ENCODE results near the gene NR2C2AP. TPM values are rescaled to one million over a fixed set of nuclear protein-coding genes. Genes with fewer than 3 reads are reported as not detected.
A peak's percentile ranks its signal among the peaks of the same experiment; 100 is the strongest.
"Not testable (repeated sequence)": the region's sequence is repeated elsewhere in the genome, so short reads cannot be mapped to it uniquely, and the experiment has no call there.

The NR2C2AP gene
- total RNA-seq, 1 donor from 2014 or later, result 14.8 TPM

DNA sequence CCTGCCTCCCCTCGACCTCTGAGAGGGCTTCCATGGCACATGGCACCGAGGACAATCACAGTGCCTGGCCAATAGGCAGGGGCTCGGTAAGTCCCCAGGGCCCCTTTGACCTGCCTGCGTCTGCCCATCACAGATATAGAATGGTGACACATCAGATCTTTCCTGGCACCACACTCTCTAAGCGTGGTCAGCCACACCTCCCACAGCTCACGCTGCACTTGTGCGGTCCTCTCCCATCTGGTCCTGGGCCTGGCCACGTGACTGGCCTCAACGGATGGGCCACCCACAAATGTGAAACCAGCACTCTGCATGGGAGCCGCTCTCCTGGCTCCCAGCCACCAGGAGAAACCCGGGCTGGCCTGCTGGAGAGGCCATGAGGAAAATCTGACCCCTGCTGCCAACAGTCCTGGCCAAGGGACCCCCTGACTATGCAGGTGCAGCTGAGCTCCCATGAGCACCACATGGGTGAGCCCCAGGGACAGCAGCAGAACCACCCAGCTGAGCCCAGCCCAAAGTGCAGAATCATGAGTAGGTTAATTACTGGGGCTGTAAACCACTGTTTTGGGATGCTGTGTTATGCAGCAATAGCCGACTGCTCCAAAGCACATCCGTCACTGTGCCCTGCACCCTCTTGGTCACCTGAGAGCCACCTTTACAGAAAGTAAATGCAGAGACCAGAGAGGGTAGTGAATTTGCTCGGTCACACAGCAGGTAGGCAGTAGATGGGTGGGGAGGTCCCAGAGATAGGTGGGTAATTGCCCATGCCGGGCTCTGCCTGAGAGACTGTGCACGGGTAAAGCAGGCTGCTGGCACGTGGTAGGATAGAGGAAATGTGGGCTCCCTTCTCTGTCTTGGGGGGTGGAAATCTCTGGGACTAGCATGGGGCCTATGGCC, 23.4 kb downstream of the NR2C2AP start:
- no peak for ATAC-seq

DNA sequence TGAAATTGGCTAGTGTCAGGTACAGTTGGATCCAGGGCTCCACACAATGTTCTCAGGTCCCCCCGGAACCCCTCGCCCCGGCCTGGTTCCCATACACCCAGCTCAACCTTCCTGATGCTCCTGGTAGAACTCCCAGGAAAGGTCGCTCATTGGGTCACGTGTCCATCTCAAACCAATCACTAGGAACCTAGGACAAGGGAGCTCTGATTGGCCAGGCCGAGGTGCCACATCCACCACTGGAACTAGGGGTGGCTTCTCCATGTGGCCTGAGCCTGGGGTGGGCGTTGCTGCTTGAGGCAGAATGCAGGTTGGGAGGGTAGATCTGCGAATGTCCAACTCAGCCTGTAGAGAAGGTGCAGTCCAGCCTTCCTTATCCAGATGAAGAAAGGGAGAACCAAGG, 26.3 kb downstream of the NR2C2AP start:
- no peak for ATAC-seq

DNA sequence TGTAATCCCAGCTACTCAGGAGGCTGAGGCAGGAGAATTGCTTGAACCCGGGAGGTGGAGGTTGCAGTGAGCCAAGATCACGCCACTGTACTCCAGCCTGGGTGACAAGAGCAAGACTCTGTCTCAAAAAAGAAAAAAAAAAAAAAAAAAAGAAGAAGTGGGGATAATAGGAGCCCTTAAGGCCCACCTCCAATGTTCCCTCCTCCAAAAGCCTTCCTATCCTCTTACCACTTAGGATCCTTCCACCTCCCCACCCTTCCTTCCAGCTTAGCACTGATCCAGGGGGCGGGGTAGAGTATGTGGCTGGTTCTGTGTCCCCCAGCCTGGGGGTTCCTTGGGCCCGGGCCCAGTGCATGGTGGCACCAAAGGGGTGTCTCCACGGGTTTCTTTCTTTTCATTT, 30.0 kb downstream of the NR2C2AP start:
- ATAC-seq, result not testable (repeated sequence)

DNA sequence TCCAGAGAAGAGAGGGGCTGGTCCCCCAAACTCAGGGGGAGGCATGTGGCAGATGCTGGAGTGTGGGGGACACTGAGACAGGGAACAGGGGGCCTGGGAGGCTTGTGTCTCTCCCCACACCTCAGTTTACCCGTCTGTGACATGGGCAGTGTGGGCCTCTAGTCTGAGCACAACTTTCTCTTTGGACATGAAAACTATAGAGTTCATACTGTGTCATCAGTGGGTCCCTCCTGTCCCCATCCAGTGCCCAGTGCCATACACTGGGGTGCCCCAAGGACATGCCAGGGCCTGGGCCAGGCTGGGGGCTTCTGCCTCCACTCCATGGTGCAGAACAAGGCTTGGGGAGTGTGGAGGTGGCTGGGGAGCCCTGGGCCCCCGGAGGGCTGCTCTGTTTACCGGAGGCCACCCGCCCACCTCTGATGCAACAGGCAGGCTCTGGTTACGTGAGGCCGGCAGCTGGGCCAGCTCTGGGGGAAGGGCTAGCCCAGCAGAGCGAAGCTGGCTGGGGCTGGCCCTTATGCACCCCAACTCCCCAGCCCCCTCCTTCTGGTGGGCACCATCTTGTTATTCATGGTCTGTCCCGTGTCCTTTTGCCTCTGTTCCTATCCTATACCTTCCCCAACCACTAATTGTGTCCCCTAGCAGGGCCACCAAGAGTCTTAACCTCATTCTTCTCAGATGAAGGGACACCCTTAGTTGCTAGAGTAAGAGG, 31.2 kb downstream of the NR2C2AP start:
- peak; percentile 5 for ATAC-seq

DNA sequence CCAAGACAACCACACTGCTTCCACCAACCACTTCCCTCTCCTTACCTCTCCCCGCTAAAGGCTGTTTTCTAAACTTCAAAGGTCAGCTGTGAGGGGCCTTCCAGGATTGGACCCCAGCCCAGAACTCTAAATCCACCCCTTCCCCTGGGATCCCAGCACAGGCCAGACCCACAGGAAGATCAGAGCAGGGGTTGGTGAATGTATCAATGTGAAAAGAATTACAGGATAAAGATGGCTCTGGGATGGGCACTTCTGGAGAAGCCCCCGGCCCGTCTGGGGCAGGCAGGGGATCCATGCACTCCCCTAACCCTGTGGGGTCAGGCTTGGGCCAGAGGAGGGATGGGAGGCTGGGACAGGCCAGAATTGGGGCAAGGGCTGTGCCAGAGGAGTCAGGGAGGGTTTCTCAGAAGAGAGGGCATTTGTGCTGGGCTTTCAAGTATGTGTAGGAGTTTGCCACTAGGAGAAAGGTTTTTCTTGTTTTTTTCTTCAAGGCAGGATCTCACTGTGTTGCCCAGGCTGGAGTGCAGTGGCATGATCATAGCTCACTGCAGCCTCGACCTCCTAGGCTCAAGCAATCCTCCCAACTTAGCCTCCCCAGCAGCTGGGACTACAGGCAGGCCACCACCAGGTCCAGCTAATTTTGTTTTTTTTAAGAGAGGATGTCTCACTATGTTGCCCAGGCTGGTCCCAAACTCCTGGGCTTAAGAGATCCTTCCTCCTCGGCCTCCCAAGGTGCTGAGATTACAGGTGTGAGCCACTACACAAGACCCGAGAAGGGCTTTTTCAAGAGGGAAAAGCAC, 32.1 kb downstream of the NR2C2AP start:
- no peak for ATAC-seq

DNA sequence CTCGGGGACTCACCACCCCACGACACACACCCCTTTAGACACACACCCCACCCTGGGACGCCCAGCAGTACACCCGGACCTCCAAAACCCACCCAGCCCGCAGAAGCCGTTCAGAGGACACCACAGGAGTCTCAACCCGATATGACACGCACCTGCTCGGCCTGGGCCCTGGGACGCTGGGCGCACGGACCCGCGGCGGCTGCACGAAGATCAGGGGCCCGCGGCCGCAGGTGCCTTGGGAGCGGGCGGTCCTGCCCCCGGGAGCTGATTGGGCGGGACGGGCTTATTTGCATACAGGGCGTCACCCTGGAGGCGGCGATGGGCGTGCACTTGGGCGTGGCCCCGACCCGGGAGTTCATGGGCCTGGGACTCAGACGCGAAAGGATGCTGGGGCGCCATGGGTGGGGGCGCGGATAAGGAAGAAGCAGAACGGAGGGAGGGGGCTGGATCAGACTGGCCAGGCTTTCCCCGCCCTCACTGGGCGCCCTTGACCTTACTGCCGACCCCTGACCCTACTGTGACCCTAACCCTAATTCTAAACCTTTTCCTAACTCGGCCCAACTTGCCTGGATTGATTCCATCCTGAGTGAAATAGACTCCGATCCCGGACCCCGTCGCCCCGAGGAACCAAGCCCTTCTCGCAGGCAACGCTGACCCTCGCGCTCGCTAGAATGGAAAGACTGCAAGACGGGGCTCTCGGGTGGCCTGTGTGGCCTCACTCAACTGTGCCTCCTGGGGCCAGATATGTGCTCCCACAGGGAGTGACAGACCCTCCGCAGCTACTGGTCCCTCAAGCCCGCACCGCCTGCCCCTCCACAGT, 33.0 kb downstream of the NR2C2AP start, which contains the start of gene MEF2B:
Gene MEF2B, minus strand, starts transcription at position 211 of the 820 bp plus-strand sequence. CDS start 19,528 bp downstream, outside the sequence.
- ATAC-seq, result peak; percentile 92

DNA sequence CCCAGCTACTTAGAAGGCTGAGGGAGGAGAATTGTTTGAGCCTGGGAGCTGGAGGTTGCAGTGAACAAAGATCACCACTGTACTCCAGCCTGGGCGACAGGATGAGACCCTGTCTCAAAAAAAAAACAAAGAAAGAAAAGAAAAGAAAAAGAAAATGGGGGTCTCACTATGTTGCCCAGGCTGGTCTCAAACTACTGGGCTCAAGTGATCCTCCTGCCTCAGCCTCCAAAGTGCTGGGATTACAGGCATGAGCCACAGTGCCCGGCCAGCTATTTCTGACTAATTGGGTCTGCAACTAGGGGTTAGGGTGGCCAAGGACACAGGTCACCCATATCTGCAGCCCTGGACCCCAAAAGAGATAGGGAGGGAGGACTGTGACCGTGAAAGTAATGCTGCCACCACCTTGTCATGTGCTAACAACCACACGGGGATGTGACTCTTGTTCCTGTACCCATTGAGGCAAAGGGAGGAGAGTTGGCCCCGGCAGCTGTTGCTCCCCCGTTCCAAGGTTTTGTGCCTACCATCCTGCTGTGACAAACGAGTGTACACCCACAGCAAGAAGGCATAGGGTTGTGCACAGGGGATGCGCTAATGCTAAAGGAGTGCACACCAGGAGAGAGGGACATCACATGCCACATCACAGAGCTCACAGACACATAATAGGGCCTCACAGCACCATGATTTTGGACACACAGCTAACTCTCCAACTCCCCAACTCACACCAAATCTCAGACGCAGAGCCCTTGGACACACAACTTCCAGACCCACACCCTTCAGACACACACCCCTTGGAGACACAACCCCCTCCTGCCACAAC, 33.8 kb downstream of the NR2C2AP start:
- no peak for ATAC-seq

DNA sequence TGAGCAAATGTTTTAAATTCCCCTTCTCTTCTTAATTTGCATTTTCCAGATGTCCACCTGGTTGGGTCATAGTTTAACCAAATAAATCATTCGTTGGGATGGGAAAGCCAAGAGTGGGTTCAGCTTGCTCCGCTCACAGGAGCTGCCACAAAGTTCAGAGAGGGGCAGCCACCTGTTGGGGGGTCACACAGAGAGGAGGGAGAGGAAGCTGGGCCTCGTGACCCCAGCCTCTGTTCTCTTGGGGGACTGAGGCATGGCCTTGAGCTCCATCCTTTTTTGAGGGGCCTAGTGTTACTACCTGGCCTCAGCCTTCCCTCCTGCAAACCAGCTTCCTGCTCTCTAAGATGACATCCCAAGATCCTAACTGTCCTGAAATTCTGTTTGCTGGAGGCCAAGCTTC, 35.6 kb downstream of the NR2C2AP start:
- ATAC-seq, result no peak

DNA sequence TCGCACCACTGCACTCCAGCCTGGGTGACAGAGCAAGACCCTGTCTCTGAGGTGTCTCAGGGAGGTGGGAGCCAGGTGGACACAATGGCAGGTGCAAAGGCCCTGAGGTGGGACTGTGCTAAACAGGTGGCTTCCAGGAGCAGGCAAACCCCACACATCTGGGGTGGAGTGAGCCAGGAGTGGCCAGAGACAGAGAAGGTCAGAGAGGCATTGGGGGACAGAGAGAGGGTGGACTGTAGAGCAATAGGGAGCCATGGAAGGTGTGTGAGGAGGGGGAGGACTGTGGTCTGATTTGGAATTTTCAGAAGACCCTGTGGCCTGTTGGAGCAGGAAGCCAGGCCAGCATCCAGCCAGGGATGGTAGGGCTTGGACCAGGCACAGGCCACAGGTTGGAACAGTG, 37.8 kb downstream of the NR2C2AP start:
- no peak for ATAC-seq

DNA sequence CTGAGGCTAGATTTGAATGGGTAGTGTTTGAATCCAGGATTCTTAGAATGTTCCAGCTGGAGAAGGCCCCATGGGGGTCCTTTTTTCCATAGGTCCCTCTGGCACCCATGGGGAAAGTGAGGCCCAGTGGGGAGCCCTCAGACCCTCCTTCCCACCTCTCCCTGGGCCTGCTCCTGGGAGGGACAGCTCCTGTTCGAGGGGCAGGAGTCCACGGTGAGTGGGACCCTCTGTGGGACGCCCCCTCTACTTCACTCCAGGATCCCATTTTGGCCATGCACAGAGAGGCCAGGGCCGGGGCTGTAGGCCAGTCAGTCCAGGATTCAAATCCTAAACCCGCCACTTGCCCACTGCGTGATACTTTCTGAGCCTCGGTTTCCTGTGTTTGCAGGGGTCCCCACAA, 40.7 kb downstream of the NR2C2AP start:
- no peak for ATAC-seq

DNA sequence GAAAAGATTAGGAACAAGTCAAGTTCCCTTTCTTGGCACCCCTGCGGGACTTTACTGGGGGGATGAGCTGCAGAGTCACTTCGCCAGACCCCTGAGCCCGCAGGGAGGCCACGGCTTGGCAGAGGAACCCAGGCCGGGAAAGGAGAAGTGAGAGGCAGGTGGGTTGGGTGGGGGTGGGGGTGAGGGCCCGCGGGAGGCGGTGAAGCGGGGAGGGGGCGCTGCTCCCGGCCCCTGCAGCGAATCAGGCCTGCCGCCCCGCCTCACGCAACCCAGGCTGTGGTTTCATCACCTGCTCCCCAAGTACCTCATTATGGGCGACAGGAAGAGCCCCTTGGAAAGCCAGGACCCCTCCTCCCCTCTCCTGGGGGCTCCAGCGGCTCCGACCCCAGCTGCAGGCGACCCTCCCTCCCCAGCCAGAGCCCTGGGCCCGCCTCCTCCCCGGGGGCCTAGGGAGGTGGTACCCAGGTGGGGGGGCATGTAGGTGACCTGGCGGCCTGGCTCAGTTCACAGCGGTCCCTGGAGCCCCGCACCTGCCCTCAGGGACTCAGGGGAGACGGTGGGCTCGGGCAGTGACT, 42.7 kb downstream of the NR2C2AP start:
- no peak for ATAC-seq

DNA sequence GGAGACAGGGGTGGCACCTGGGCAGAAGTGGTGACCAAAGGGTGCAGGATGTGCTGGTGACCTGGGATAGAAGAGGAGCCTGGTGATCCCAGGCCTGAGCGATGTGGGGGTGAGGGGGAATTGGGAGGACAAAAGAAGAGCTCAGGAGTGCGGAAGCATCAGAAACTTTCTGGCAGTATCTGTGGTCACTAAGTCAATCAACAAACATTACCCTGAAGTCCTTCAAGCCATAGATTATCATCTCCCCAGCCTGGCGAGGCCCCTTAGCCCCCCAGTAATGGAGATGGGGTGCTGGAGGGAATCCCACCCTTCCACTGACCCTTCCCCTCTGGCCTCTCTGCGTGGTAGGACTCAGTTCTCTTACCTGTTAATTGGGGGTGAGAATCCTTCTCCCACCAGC, 43.7 kb downstream of the NR2C2AP start:
- ATAC-seq, result no peak

DNA sequence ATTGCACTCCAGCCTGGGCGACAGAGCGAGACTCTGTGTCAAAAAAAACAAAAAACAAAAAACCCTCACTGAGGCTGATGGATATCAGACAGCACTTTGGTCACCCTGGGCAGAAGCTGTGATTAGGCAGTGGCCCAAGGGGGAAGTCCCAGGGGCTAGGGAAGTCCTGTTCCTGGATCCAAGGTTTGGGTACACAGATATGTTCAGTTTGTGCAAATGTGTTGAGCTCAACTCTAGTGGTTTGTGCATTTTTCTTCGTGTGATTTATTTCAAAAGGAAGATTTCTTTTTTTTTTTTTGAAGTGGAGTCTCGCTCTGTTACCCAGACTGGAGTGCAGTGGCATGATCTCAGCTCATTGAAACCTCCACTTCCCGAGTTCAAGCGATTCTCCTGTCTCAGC, 45.4 kb downstream of the NR2C2AP start:
- no peak for ATAC-seq

DNA sequence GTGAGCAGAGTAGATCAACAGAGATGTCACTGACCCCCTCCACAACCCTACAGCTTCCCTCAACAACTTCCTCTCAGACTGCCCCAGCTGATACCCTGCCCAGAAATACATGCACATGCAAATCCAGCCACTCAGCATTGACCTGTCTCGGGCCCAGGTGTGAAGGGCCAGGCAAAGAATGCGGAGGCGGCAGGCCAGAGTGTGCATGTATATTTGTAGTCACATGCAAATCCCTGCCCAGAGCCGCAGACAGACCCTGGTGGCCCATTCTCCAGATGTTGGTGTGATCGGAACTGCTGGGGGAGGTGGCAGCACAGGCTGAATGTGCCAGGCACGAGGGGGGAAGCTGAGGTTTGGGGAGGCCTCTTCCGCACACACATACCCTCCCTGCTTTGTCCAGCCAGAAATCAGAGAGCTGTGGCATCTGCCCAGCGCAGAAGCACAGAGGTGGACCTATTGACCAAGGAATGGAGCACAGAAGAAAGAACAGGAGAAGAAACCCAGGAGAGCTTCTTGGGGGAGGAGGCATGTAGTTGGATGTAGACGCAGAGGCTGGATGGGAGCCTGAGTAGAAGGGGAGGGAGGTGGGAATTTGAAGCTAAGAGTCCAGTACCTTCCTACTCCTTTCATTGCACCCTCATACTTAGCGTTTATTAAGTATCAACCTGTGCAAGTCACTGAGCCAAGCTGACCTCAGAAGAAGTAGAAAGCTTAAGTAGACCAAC, 47.6 kb downstream of the NR2C2AP start:
- ATAC-seq, result peak; percentile 43

DNA sequence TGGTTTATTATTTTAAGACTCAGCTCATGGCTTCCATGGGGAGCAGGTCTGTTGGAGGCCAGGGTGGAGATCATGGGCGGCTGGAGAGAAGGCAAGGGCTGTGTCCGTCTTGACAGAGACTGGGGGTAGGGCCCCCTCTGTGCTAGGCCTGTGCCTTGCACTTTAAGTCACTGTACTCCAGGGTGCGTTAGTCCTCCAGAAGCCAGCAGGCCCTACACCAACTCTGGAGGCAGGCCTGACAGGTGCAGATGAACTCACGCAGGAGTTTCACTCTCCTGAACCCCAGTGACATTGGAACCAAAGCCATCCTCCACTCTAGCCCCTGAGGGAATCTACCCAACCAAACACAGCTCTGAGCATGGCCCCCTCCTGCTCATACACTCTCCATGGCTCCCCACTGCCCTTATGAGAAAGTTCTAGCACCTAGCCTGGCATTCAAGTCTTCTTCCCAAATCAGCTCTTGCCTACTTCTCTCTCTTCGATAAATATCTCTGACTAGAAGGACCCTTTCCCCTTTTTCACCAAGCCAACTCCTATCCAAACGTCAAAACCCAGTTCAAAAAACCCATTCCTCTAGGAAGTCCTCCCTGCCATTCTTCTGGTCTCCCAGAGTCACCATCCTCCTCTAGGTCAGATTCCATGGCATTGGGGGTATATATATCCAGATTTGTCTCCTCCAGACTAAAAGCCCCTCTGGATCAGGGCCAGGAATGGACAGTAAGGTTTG, 48.3 kb downstream of the NR2C2AP start:
- ATAC-seq, result peak; percentile 15

DNA sequence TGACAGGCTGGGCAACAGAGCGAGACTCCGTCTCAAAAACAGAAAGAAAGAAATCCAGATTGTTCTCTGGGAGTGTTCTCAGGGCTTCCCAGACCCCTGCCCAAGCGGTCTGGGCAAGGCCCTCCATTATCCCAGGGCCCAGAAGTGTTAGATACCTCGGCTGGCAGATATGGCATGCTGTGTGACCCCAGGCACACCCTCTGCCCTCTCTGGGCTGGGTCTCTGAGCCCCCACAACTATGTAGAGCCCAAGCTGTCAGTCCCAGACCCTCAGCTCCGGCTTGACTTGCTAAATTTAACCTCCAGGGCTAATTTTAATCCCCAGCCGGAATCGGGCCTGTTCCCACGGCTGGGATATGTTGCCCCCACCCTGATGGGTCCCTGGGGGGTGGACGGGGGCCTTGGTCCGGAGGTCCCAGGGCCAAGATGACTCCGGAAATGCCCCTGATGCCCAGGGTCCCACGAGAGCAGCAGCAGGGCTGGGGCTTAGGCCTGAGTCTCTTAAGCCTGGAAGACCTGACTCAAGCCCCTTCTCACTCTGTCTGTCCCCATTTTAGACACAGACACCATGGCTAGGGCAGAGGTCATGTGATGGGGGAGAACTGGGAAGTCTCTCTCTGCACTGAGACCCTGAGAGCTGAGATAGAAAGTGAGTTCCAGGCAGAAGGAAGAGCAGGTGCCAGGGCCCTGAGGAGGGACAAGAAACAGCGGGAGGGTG, 50.4 kb downstream of the NR2C2AP start:
- no peak for ATAC-seq

DNA sequence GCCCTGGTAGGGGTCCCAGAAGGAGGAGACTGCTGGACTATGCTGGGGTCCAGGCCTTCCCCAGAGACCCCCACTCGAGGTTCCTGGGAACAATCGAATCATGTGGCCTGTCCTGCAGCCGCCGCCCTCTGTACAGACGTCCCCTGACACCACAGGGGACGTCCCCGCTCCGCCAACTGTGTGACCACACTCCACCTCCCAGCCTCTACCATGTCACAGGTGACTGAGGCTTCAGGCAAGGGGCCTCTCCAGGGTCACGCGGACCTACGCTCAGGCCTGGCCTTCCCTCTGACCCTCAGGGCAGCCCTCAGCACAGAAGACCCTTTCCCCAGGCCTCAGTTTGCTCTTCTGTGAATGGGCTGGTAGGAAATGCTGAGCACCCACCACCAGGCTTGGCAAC, 51.8 kb downstream of the NR2C2AP start:
- ATAC-seq, result peak; percentile 23
